ENCODE measurements around the gene PSMA3. TPM values are rescaled to one million over a fixed set of nuclear protein-coding genes. Genes with fewer than 3 reads are reported as not detected.

Gene PSMA3
- total RNA-seq (2014; rRNA removed; shearing (Covaris generic)): 183 and 193 TPM in 2 replicates

GRCh38 chr14:58244556-58245387, at the start of gene PSMA3:
PSMA3 (plus strand) TSS chr14:58244843; CDS start chr14:58244921, 78 bp downstream.
- Histone ChIP-seq H3K36me3 (peaks cover 3% of the 10 kb centered on the region; the same call in 1 of the 2 replicates), H3K4me1 (peaks cover 6% of the 10 kb centered on the region; the same call in 1 of the 2 replicates), H3K27ac (peak within 1 kb of the TSS; percentile 91), H3K27me3 (no peaks in the 10 kb centered on the region), H3K4me3 (peak within 1 kb of the TSS; percentile 90), H3K9me3 (replicated peaks) (no peaks in the 10 kb centered on the region)
- DNase-seq: peak; percentile 96 to 97

GRCh38 chr14:58196198-58196597, 48.4 kb upstream of the PSMA3 start:
- H3K36me3 ChIP-seq: no peaks in the 10 kb centered on the region
- no peak overlapping the region for H3K4me3 ChIP-seq
- H3K4me1 ChIP-seq: no peaks in the 10 kb centered on the region
- no peak overlapping the region for H3K27ac ChIP-seq
- no peaks in the 10 kb centered on the region for H3K27me3 ChIP-seq
- no peak for DNase-seq
- H3K9me3 ChIP-seq (replicated peaks): no peaks in the 10 kb centered on the region

GRCh38 chr14:58198086-58198485, 46.6 kb upstream of the PSMA3 start:
- Histone ChIP-seq H3K27ac (no peak overlapping the region), H3K9me3 (replicated peaks) (no peaks in the 10 kb centered on the region), H3K27me3 (no peaks in the 10 kb centered on the region), H3K36me3 (no peaks in the 10 kb centered on the region), H3K4me3 (no peak overlapping the region), H3K4me1 (no peaks in the 10 kb centered on the region)
- DNase-seq: no peak

- H3K27me3 ChIP-seq: no peaks in the 10 kb centered on the region
- DNase-seq: peak; percentile 87 to 88
- no peaks in the 10 kb centered on the region for H3K4me1 ChIP-seq
- H3K36me3 ChIP-seq: peaks cover 3% of the 10 kb centered on the region; the same call in 1 of the 2 replicates
- peak within 1 kb of the TSS; percentile 93 for H3K27ac ChIP-seq
- no peaks in the 10 kb centered on the region for H3K9me3 ChIP-seq (replicated peaks)
- H3K4me3 ChIP-seq: peak within 1 kb of the TSS; percentile 98
Observed at GRCh38 chr14:58199726-58200479, 44.7 kb upstream of the PSMA3 start, which contains the start of gene ACTR10. ACTR10 (plus strand) TSS chr14:58200149; CDS start chr14:58200218, 69 bp downstream.

GRCh38 chr14:58200480-58200841, 44.2 kb upstream of the PSMA3 start:
- Histone ChIP-seq H3K27ac (peak overlapping the region; percentile 93), H3K4me1 (no peaks in the 10 kb centered on the region), H3K9me3 (replicated peaks) (no peaks in the 10 kb centered on the region), H3K27me3 (no peaks in the 10 kb centered on the region), H3K4me3 (peak overlapping the region; percentile 98), H3K36me3 (peaks cover 3% of the 10 kb centered on the region; the same call in 1 of the 2 replicates)
- no peak for DNase-seq

- no peak for DNase-seq
Observed at GRCh38 chr14:58200846-58201245, 43.8 kb upstream of the PSMA3 start.

GRCh38 chr14:58213176-58213575, 31.5 kb upstream of the PSMA3 start:
- H3K27me3 ChIP-seq: no peaks in the 10 kb centered on the region
- no peaks in the 10 kb centered on the region for H3K9me3 ChIP-seq (replicated peaks)
- no peak overlapping the region for H3K27ac ChIP-seq
- DNase-seq: no peak
- H3K4me3 ChIP-seq: no peak overlapping the region
- H3K36me3 ChIP-seq: peaks cover 36% of the 10 kb centered on the region
- no peaks in the 10 kb centered on the region for H3K4me1 ChIP-seq

More at GRCh38 chr14:58200846-58201245, 43.8 kb upstream of the PSMA3 start:
- no peaks in the 10 kb centered on the region for H3K9me3 ChIP-seq (replicated peaks)
- peak overlapping the region; percentile 93 for H3K27ac ChIP-seq
- H3K36me3 ChIP-seq: peaks cover 3% of the 10 kb centered on the region; the same call in 1 of the 2 replicates
- H3K27me3 ChIP-seq: no peaks in the 10 kb centered on the region
- H3K4me3 ChIP-seq: peak overlapping the region; percentile 98
- no peaks in the 10 kb centered on the region for H3K4me1 ChIP-seq

- Histone ChIP-seq H3K4me3 (no peak overlapping the region), H3K27ac (no peak overlapping the region), H3K27me3 (no peaks in the 10 kb centered on the region), H3K36me3 (peaks cover 34% of the 10 kb centered on the region), H3K4me1 (no peaks in the 10 kb centered on the region), H3K9me3 (replicated peaks) (no peaks in the 10 kb centered on the region)
- DNase-seq: no peak
Observed at GRCh38 chr14:58215191-58215914, 29.3 kb upstream of the PSMA3 start.

GRCh38 chr14:58216544-58216943, 28.1 kb upstream of the PSMA3 start:
- H3K4me3 ChIP-seq: no peak overlapping the region
- DNase-seq: no peak
- H3K36me3 ChIP-seq: peaks cover 34% of the 10 kb centered on the region
- H3K27ac ChIP-seq: no peak overlapping the region
- no peaks in the 10 kb centered on the region for H3K4me1 ChIP-seq
- H3K27me3 ChIP-seq: no peaks in the 10 kb centered on the region
- H3K9me3 ChIP-seq (replicated peaks): no peaks in the 10 kb centered on the region

- no peaks in the 10 kb centered on the region for H3K4me1 ChIP-seq
- DNase-seq: no peak
- no peak overlapping the region for H3K4me3 ChIP-seq
- peaks cover 3% of the 10 kb centered on the region; the same call in 1 of the 2 replicates for H3K36me3 ChIP-seq
- no peaks in the 10 kb centered on the region for H3K27me3 ChIP-seq
- H3K27ac ChIP-seq: no peak overlapping the region
- no peaks in the 10 kb centered on the region for H3K9me3 ChIP-seq (replicated peaks)
Observed at GRCh38 chr14:58227096-58227819, 17.4 kb upstream of the PSMA3 start.

GRCh38 chr14:58238252-58239243, 6.1 kb upstream of the PSMA3 start:
- no peaks in the 10 kb centered on the region for H3K4me1 ChIP-seq
- H3K4me3 ChIP-seq: peak overlapping the region; percentile 84
- H3K27ac ChIP-seq: peak overlapping the region; percentile 48
- no peaks in the 10 kb centered on the region for H3K36me3 ChIP-seq
- no peaks in the 10 kb centered on the region for H3K27me3 ChIP-seq
- no peaks in the 10 kb centered on the region for H3K9me3 ChIP-seq (replicated peaks)
- DNase-seq: peak; percentile 24 to 57

GRCh38 chr14:58239244-58240195, 5.1 kb upstream of the PSMA3 start:
- peak overlapping the region; percentile 84 for H3K4me3 ChIP-seq
- H3K27ac ChIP-seq: peak overlapping the region; percentile 48
- no peaks in the 10 kb centered on the region for H3K36me3 ChIP-seq
- no peaks in the 10 kb centered on the region for H3K4me1 ChIP-seq
- no peaks in the 10 kb centered on the region for H3K27me3 ChIP-seq
- no peaks in the 10 kb centered on the region for H3K9me3 ChIP-seq (replicated peaks)
- DNase-seq: peak; percentile 55 to 81
